ENCODE data around the gene PFKFB3.

The PFKFB3 gene

GRCh38 chr10:6298428-6298827 lies 95.7 kb downstream of the PFKFB3 start:
- ATAC-seq, result no peak
- no peak for TF ChIP-seq POU6F1 (CRISPR knock-in tag; IDR thresholded peaks at IDR 0.05; ENCODE audit: borderline replicate concordance, low read depth)
- TF ChIP-seq PPARA (CRISPR knock-in tag; IDR thresholded peaks at IDR 0.05; ENCODE audit: borderline replicate concordance), result no peak
- TF ChIP-seq, protein P1, sequence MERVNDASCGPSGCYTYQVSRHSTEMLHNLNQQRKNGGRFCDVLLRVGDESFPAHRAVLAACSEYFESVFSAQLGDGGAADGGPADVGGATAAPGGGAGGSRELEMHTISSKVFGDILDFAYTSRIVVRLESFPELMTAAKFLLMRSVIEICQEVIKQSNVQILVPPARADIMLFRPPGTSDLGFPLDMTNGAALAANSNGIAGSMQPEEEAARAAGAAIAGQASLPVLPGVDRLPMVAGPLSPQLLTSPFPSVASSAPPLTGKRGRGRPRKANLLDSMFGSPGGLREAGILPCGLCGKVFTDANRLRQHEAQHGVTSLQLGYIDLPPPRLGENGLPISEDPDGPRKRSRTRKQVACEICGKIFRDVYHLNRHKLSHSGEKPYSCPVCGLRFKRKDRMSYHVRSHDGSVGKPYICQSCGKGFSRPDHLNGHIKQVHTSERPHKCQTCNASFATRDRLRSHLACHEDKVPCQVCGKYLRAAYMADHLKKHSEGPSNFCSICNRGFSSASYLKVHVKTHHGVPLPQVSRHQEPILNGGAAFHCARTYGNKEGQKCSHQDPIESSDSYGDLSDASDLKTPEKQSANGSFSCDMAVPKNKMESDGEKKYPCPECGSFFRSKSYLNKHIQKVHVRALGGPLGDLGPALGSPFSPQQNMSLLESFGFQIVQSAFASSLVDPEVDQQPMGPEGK (CRISPR knock-in tag; IDR thresholded peaks at IDR 0.05; ENCODE audit: borderline replicate concordance), result no peak
- no peak for TF ChIP-seq OSR1 (CRISPR knock-in tag; IDR thresholded peaks at IDR 0.05)
- TF ChIP-seq ARNTL (CRISPR knock-in tag; IDR thresholded peaks at IDR 0.05; ENCODE audit: borderline replicate concordance, low read depth), result no peak

GRCh38 chr10:6299234-6299633 lies 96.5 kb downstream of the PFKFB3 start:
- TF ChIP-seq OSR1 (CRISPR knock-in tag; IDR thresholded peaks at IDR 0.05) (no peak), RARB (CRISPR knock-in tag; IDR thresholded peaks at IDR 0.05) (no peak), ZC3H10 (CRISPR knock-in tag; IDR thresholded peaks at IDR 0.05) (no peak), ARNTL (CRISPR knock-in tag; IDR thresholded peaks at IDR 0.05; ENCODE audit: borderline replicate concordance, low read depth) (no peak), ZNF70 (CRISPR knock-in tag; IDR thresholded peaks at IDR 0.05) (no peak), SNAI2 (CRISPR knock-in tag; IDR thresholded peaks at IDR 0.05) (no peak), ESRRG (CRISPR knock-in tag; IDR thresholded peaks at IDR 0.05) (no peak), ISL1 (CRISPR knock-in tag; IDR thresholded peaks at IDR 0.05) (no peak), PPARA (CRISPR knock-in tag; IDR thresholded peaks at IDR 0.05; ENCODE audit: borderline replicate concordance) (no peak), POU6F1 (CRISPR knock-in tag; IDR thresholded peaks at IDR 0.05; ENCODE audit: borderline replicate concordance, low read depth) (no peak)
- TF ChIP-seq, protein P1 (CRISPR knock-in tag; IDR thresholded peaks at IDR 0.05; ENCODE audit: borderline replicate concordance), result no peak
- TF ChIP-seq, protein P2, sequence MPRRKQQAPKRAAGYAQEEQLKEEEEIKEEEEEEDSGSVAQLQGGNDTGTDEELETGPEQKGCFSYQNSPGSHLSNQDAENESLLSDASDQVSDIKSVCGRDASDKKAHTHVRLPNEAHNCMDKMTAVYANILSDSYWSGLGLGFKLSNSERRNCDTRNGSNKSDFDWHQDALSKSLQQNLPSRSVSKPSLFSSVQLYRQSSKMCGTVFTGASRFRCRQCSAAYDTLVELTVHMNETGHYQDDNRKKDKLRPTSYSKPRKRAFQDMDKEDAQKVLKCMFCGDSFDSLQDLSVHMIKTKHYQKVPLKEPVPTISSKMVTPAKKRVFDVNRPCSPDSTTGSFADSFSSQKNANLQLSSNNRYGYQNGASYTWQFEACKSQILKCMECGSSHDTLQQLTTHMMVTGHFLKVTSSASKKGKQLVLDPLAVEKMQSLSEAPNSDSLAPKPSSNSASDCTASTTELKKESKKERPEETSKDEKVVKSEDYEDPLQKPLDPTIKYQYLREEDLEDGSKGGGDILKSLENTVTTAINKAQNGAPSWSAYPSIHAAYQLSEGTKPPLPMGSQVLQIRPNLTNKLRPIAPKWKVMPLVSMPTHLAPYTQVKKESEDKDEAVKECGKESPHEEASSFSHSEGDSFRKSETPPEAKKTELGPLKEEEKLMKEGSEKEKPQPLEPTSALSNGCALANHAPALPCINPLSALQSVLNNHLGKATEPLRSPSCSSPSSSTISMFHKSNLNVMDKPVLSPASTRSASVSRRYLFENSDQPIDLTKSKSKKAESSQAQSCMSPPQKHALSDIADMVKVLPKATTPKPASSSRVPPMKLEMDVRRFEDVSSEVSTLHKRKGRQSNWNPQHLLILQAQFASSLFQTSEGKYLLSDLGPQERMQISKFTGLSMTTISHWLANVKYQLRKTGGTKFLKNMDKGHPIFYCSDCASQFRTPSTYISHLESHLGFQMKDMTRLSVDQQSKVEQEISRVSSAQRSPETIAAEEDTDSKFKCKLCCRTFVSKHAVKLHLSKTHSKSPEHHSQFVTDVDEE (CRISPR knock-in tag; IDR thresholded peaks at IDR 0.05), result no peak
- ATAC-seq, result no peak

DNA sequence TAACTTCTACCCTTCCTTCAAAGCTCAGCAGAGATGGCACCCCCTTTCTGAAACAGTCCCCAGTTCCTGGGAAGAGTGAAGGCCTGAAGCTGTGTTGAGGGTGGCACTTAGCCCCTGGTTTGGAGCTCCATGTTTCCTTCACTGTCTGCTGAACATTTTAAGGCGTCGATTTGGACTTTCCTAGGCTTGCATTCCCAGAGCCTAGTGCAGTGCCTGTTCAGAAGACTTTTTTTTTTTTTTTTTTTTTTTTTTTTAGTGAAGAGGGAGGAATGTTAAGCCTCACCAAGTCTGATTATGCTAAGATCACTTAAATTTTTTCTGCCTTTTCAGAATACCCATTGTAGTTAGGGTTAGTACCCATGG lies 97.0 kb downstream of the PFKFB3 start:
- ATAC-seq, result no peak
- no peak for TF ChIP-seq TCF4 (CRISPR knock-in tag; IDR thresholded peaks at IDR 0.05; ENCODE audit: borderline replicate concordance)
- no peak for TF ChIP-seq PPARA (CRISPR knock-in tag; IDR thresholded peaks at IDR 0.05; ENCODE audit: borderline replicate concordance)
- TF ChIP-seq, protein P1 (CRISPR knock-in tag; IDR thresholded peaks at IDR 0.05; ENCODE audit: borderline replicate concordance), result no peak
- no peak for TF ChIP-seq SNAI2 (CRISPR knock-in tag; IDR thresholded peaks at IDR 0.05)
- no peak for TF ChIP-seq ZFP3 (CRISPR knock-in tag; IDR thresholded peaks at IDR 0.05)
- TF ChIP-seq, protein P3, sequence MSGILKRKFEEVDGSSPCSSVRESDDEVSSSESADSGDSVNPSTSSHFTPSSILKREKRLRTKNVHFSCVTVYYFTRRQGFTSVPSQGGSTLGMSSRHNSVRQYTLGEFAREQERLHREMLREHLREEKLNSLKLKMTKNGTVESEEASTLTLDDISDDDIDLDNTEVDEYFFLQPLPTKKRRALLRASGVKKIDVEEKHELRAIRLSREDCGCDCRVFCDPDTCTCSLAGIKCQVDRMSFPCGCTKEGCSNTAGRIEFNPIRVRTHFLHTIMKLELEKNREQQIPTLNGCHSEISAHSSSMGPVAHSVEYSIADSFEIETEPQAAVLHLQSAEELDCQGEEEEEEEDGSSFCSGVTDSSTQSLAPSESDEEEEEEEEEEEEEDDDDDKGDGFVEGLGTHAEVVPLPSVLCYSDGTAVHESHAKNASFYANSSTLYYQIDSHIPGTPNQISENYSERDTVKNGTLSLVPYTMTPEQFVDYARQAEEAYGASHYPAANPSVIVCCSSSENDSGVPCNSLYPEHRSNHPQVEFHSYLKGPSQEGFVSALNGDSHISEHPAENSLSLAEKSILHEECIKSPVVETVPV (CRISPR knock-in tag; IDR thresholded peaks at IDR 0.05), result no peak
- no peak for TF ChIP-seq RARB (CRISPR knock-in tag; IDR thresholded peaks at IDR 0.05)
- no peak for TF ChIP-seq ISL1 (CRISPR knock-in tag; IDR thresholded peaks at IDR 0.05)
- no peak for TF ChIP-seq ARNTL (CRISPR knock-in tag; IDR thresholded peaks at IDR 0.05; ENCODE audit: borderline replicate concordance, low read depth)
- no peak for TF ChIP-seq CREB5 (CRISPR knock-in tag; IDR thresholded peaks at IDR 0.05; ENCODE audit: low read depth)
- no peak for TF ChIP-seq ESRRG (CRISPR knock-in tag; IDR thresholded peaks at IDR 0.05)

All from SK-N-SH treated with all-trans-retinoic acid at 6 μM for 48 hours (cell line).